A549 (cell line): Measurements from ENCODE around the gene TTBK2.

Experiments used
- CBX8 ChIP-seq: fragments of 200-600 bp; sonication (generic); IDR thresholded peaks from 2 replicates; pipeline ENCODE4 v1.6.1; 2016
- GATA3 ChIP-seq: IDR thresholded peaks from 2 replicates; pipeline ENCODE4 v1.6.1; 2012; ENCODE audit warnings: borderline replicate concordance
- JUNB ChIP-seq: fragments of >200 bp; sonication (Bioruptor Twin); formaldehyde crosslinking; IDR thresholded peaks from 2 replicates; pipeline ENCODE4 v1.6.1; 2016
- POLR2A ChIP-seq: IDR thresholded peaks from 2 replicates; pipeline ENCODE4 v1.6.1; 2012; ENCODE audit warnings: mild to moderate bottlenecking, low read length
- RAD21 ChIP-seq, 2 experiments: fragments of >200 bp in 1 of 2; sonication (Bioruptor Twin) in 1 of 2; formaldehyde crosslinking in 1 of 2; IDR thresholded peaks in 1 of 2; conservative IDR thresholded peaks in 1 of 2; 2 replicates in 1 of 2; 3 replicates in 1 of 2; pipeline ENCODE4 v1.6.1; 2012 to 2018; ENCODE audit warnings: inconsistent platforms in 1 of 2
- RFX5 ChIP-seq: fragments of 450-650 bp; IDR thresholded peaks from 2 replicates; pipeline ENCODE4 v1.7.1; 2014; ENCODE audit warnings: antibody characterized with exemption, mild to moderate bottlenecking, moderate library complexity
- SREBF2 ChIP-seq: fragments of 450-650 bp; IDR thresholded peaks from 2 replicates; pipeline ENCODE4 v1.6.1; 2014; ENCODE audit warnings: mild to moderate bottlenecking, moderate library complexity
- TF ChIP-seq, protein P1 (sequence below): fragments of >200 bp; sonication (Bioruptor Twin); formaldehyde crosslinking; IDR thresholded peaks from 3 replicates; pipeline ENCODE4 v1.5.1; 2016
- TF ChIP-seq, protein P2 (sequence below): fragments of 250-450 bp; sonication (Bioruptor Pico); IDR thresholded peaks from 2 replicates; pipeline ENCODE4 v1.5.0; 2021; ENCODE audit warnings: mild to moderate bottlenecking, moderate library complexity, borderline replicate concordance
- TF ChIP-seq, protein P3 (sequence below): fragments of 150-350 bp; IDR thresholded peaks from 2 replicates; pipeline ENCODE4 v1.6.1; 2014; ENCODE audit warnings: low read depth, mild to moderate bottlenecking, low read length

DNA sequence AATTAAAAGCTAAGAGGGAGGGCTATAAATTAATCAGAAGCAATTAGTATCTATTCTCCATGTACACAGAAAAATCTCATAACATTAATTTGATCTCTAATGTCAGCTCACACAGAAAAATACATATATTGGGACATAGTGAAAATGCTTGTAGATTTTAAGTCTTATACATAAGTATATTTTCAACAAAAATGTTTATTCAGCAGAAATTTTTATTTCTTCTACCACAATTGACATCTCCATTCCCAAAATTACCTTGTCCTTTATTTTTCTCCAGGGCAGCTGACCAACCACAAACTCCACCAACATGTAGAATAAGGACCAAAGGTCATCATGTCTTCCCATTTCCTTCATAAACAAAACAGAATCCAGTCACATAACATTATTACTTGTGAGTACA is 109.1 kb downstream of the TTBK2 start:
- no peak for TF ChIP-seq CBX8
- TF ChIP-seq RAD21 (conservative IDR thresholded peaks at IDR 0.05 in 1 of 2, IDR thresholded peaks at IDR 0.05 in 1 of 2) = no peak
- no peak for TF ChIP-seq POLR2A
- no peak for TF ChIP-seq SREBF2
- TF ChIP-seq, protein P1, sequence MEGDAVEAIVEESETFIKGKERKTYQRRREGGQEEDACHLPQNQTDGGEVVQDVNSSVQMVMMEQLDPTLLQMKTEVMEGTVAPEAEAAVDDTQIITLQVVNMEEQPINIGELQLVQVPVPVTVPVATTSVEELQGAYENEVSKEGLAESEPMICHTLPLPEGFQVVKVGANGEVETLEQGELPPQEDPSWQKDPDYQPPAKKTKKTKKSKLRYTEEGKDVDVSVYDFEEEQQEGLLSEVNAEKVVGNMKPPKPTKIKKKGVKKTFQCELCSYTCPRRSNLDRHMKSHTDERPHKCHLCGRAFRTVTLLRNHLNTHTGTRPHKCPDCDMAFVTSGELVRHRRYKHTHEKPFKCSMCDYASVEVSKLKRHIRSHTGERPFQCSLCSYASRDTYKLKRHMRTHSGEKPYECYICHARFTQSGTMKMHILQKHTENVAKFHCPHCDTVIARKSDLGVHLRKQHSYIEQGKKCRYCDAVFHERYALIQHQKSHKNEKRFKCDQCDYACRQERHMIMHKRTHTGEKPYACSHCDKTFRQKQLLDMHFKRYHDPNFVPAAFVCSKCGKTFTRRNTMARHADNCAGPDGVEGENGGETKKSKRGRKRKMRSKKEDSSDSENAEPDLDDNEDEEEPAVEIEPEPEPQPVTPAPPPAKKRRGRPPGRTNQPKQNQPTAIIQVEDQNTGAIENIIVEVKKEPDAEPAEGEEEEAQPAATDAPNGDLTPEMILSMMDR = no peak
- TF ChIP-seq, protein P2, sequence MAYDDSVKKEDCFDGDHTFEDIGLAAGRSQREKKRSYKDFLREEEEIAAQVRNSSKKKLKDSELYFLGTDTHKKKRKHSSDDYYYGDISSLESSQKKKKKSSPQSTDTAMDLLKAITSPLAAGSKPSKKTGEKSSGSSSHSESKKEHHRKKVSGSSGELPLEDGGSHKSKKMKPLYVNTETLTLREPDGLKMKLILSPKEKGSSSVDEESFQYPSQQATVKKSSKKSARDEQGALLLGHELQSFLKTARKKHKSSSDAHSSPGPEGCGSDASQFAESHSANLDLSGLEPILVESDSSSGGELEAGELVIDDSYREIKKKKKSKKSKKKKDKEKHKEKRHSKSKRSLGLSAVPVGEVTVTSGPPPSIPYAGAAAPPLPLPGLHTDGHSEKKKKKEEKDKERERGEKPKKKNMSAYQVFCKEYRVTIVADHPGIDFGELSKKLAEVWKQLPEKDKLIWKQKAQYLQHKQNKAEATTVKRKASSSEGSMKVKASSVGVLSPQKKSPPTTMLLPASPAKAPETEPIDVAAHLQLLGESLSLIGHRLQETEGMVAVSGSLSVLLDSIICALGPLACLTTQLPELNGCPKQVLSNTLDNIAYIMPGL = no peak
- no peak for TF ChIP-seq GATA3
- no peak for TF ChIP-seq RFX5
- TF ChIP-seq, protein P3, sequence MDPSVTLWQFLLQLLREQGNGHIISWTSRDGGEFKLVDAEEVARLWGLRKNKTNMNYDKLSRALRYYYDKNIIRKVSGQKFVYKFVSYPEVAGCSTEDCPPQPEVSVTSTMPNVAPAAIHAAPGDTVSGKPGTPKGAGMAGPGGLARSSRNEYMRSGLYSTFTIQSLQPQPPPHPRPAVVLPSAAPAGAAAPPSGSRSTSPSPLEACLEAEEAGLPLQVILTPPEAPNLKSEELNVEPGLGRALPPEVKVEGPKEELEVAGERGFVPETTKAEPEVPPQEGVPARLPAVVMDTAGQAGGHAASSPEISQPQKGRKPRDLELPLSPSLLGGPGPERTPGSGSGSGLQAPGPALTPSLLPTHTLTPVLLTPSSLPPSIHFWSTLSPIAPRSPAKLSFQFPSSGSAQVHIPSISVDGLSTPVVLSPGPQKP = no peak
- TF ChIP-seq JUNB = no peak
